ENCODE data around the gene STRIP1. TPM values are rescaled to one million over a fixed set of nuclear protein-coding genes. Genes with fewer than 3 reads are reported as not detected.

Gene STRIP1
- total RNA-seq, 1 experiment from 2014 or later: 35.1 TPM

GRCh38 chr1:110084227-110085078, 50.0 kb downstream of the STRIP1 start:
- Histone ChIP-seq H3K27me3 (no peaks in the 10 kb centered on the region; the same call in 1 of the 2 replicates), H3K27ac (no peak overlapping the region), H3K36me3 (no peaks in the 10 kb centered on the region), H3K4me1 (peaks cover under 1% of the 10 kb centered on the region; the same call in 1 of the 2 replicates), H3K9me3 (replicated peaks) (no peaks in the 10 kb centered on the region), H3K4me3 (no peak overlapping the region)
- DNase-seq: no peak

DNA sequence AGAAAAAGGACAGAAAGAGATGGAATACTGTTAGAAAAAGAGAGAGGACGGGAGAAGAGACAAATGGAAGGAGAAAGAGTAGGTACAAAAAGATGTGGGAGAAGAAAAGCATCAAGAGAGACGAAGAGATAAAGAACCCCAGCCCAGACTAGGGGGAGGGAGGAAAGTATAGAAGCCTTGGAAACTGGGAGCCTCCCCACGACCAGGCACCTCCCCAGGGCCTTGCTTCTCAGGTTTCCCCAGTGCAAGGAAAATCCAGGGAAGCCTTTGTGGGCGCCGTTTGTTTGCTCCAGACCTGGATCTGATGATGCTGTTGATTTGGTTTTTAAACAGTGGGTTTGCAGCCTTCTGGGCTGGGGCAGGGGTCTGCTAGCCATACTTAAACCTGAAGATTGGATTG, 51.2 kb downstream of the STRIP1 start:
- H3K27me3 ChIP-seq: no peaks in the 10 kb centered on the region; the same call in 1 of the 2 replicates

DNA sequence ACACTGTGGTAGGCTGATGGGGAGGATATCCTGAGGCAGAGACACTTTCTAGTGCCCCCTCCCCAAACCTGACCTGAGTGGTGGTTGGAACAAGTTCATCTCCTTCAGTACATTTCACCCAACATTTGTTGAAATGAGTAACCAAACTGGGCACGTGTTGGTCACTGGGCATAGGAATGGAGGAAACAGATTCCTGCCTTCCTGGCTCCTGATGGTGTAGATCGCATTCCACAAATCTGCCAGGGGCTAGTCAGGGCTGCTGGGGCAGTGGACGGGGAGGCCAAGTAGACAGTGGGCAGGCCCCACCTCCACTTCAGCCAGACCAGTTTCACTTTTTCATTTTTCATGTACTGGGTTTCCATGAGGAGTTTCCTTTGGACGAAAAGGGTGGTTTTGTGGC, 52.5 kb downstream of the STRIP1 start:
- DNase-seq: no peak
- Histone ChIP-seq H3K36me3 (no peaks in the 10 kb centered on the region), H3K27ac (no peak overlapping the region), H3K9me3 (replicated peaks) (no peaks in the 10 kb centered on the region), H3K27me3 (no peaks in the 10 kb centered on the region; the same call in 1 of the 2 replicates), H3K4me1 (peaks cover 4% of the 10 kb centered on the region; the same call in 1 of the 2 replicates), H3K4me3 (no peak overlapping the region)

More for the DNA sequence above, 51.2 kb downstream of the STRIP1 start:
- H3K9me3 ChIP-seq (replicated peaks): no peaks in the 10 kb centered on the region
- peaks cover 4% of the 10 kb centered on the region; the same call in 1 of the 2 replicates for H3K4me1 ChIP-seq
- no peak for DNase-seq
- H3K36me3 ChIP-seq: no peaks in the 10 kb centered on the region
- no peak overlapping the region for H3K27ac ChIP-seq
- no peak overlapping the region for H3K4me3 ChIP-seq

DNA sequence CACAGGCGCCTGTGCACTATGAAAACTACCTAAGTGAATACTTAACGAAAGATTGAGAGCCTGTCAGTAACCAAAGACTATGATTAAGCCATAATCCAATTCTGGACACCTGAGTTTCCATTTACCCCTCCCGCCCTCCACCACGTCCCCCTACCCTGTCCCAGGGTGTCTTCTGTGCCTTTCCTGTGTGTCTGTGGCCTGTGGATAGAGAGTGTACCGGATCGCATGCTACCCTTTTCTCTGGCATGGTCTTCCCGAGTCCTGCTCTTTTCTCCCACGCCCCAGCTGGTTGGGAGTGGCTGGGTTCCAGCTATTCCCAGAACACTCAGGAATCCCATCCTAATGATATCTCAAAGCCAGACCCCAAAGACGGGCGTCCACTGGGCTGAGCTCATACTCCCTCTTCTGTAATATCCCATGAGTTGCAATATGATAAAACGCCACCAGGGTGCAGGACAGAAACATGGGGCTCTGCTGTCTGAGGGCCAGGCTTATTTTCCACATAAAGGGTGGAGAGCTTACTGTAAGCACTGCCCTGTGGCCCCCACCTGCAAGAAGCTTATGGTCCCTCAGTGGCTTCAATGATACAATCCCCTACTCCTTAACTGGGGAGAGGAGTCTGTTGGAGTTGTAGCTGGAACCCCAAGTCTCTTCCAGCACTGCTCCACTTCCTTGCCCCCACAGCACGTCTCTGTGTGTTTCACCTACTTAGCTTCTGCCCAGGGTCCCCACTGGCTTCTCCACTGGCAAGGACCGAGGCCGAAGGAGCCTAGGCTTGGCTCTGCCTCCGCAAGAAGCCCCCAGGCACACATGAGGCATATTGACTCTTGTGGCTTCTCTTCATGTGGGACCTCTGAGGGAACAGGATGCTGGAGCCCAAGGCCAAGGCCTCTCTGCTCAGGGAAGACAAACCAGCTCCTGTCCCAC, 53.7 kb downstream of the STRIP1 start:
- H3K27ac ChIP-seq: no peak overlapping the region
- no peaks in the 10 kb centered on the region for H3K36me3 ChIP-seq
- peaks cover 4% of the 10 kb centered on the region; the same call in 1 of the 2 replicates for H3K4me1 ChIP-seq
- H3K9me3 ChIP-seq (replicated peaks): no peaks in the 10 kb centered on the region
- peak; percentile 50 to 69 for DNase-seq
- H3K27me3 ChIP-seq: no peaks in the 10 kb centered on the region
- no peak overlapping the region for H3K4me3 ChIP-seq

- Histone ChIP-seq H3K36me3 (no peaks in the 10 kb centered on the region), H3K9me3 (replicated peaks) (no peaks in the 10 kb centered on the region), H3K4me1 (peaks cover 4% of the 10 kb centered on the region; the same call in 1 of the 2 replicates), H3K27me3 (no peaks in the 10 kb centered on the region), H3K27ac (no peak overlapping the region), H3K4me3 (no peak overlapping the region)
- DNase-seq: no peak
These were observed 54.4 kb downstream of the STRIP1 start for GRCh38 chr1:110088739-110089316.

DNA sequence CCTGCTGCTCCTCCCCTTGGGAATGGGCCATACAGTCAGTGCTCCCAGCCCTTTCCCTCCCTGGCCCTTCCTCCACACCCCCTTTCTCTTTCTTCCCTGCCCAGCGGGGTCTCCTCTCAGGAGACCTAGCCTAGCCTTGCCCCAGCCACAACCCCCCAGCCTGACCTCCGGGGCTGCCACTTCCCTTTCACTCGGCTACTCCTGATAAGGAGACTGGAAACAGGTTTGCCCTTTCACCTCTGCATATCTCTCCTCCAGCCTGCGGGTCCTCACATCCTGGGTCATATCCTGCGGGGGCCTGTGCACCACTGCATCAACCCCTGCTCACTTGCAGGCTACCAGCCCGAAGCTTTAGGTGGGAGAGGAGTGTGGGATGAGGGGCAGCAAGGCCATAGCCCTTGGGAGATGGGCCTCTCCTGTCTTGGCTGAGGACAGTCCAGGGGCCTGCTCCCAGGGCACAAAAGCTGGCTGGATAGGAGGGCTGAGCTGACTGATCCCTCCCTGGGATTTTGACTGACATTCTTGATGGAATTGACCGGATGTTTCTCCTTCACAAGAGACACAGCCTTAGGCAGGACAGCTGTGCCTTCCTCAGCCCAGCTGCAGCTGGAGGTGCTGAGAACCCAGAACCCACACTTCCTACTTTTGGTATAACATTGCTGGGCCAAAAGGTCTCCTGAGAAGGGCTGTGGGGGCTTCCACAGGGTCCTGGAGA, 55.3 kb downstream of the STRIP1 start:
- H3K9me3 ChIP-seq (replicated peaks): no peaks in the 10 kb centered on the region
- no peak overlapping the region for H3K27ac ChIP-seq
- no peaks in the 10 kb centered on the region for H3K27me3 ChIP-seq
- no peak overlapping the region for H3K4me3 ChIP-seq
- peak; percentile 37 to 67 for DNase-seq
- peaks cover 4% of the 10 kb centered on the region; the same call in 1 of the 2 replicates for H3K4me1 ChIP-seq
- H3K36me3 ChIP-seq: no peaks in the 10 kb centered on the region

DNA sequence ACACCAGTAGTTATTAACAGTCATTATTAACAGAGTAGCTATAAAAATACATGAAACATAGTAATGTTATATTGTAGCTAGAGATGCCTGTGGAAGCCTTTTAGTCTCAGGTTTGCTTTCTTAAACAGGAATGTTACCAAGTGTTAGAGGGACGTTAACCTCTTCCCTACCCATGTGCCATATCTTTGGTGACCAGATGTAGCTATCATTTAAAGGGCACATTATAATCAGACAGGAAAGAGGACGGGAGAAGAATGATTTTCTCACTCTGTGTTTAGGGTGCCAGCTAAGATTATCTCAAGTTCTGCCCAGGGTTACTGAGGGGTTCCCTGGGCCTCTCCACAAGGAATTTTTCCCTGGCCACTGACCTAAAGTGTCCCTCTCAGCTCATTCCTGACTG, 57.0 kb downstream of the STRIP1 start:
- Histone ChIP-seq H3K4me3 (no peak overlapping the region), H3K4me1 (peaks cover 4% of the 10 kb centered on the region; the same call in 1 of the 2 replicates), H3K36me3 (no peaks in the 10 kb centered on the region), H3K27me3 (no peaks in the 10 kb centered on the region), H3K9me3 (replicated peaks) (no peaks in the 10 kb centered on the region), H3K27ac (no peak overlapping the region)
- no peak for DNase-seq

- Histone ChIP-seq H3K4me3 (no peak overlapping the region), H3K27ac (no peak overlapping the region), H3K9me3 (replicated peaks) (no peaks in the 10 kb centered on the region), H3K4me1 (peaks cover 4% of the 10 kb centered on the region; the same call in 1 of the 2 replicates), H3K36me3 (no peaks in the 10 kb centered on the region), H3K27me3 (no peaks in the 10 kb centered on the region)
- DNase-seq: no peak
These were observed 57.4 kb downstream of the STRIP1 start for GRCh38 chr1:110091791-110092190.

DNA sequence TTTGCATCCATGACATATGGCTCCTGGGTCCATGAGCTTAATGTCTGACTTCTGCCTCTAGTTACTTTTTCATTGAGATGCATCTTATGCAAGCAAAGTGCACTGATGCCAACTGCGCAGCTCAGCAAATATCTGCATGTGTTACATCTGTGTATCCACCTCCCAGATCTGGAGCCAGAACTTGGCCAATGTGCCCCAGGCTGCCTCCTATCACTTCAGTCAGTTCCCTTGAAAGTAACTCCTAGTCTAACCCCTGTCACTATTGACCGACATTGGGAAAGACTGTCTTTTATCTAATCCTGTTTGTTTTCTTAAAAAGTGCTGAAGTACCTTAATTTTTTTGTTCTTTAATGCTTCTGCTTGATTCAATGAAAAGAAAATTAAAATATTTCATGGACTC, 58.6 kb downstream of the STRIP1 start:
- DNase-seq: no peak
- no peaks in the 10 kb centered on the region for H3K27me3 ChIP-seq
- no peak overlapping the region for H3K4me3 ChIP-seq
- H3K4me1 ChIP-seq: peaks cover 4% of the 10 kb centered on the region; the same call in 1 of the 2 replicates
- no peak overlapping the region for H3K27ac ChIP-seq
- no peaks in the 10 kb centered on the region for H3K9me3 ChIP-seq (replicated peaks)
- H3K36me3 ChIP-seq: no peaks in the 10 kb centered on the region

- H3K36me3 ChIP-seq: no peaks in the 10 kb centered on the region
- DNase-seq: no peak
- H3K27ac ChIP-seq: no peak overlapping the region
- H3K27me3 ChIP-seq: no peaks in the 10 kb centered on the region; the same call in 1 of the 2 replicates
- no peak overlapping the region for H3K4me3 ChIP-seq
- no peaks in the 10 kb centered on the region for H3K9me3 ChIP-seq (replicated peaks)
- no peaks in the 10 kb centered on the region; the same call in 1 of the 2 replicates for H3K4me1 ChIP-seq
These were observed 60.7 kb downstream of the STRIP1 start for GRCh38 chr1:110094931-110095654.

GRCh38 chr1:110097507-110098221, 63.2 kb downstream of the STRIP1 start:
- Histone ChIP-seq H3K9me3 (replicated peaks) (no peaks in the 10 kb centered on the region), H3K4me1 (no peaks in the 10 kb centered on the region), H3K27me3 (no peaks in the 10 kb centered on the region; the same call in 1 of the 2 replicates), H3K4me3 (no peak overlapping the region), H3K36me3 (no peaks in the 10 kb centered on the region), H3K27ac (no peak overlapping the region)
- no peak for DNase-seq

GRCh38 chr1:110098222-110099026, 64.0 kb downstream of the STRIP1 start:
- Histone ChIP-seq H3K4me3 (no peak overlapping the region), H3K27ac (no peak overlapping the region), H3K9me3 (replicated peaks) (no peaks in the 10 kb centered on the region), H3K27me3 (no peaks in the 10 kb centered on the region; the same call in 1 of the 2 replicates), H3K36me3 (no peaks in the 10 kb centered on the region), H3K4me1 (no peaks in the 10 kb centered on the region)
- DNase-seq: no peak
